ENCODE data around the gene NT5C1B.
A peak's percentile ranks its signal among the peaks of the same experiment; 100 is the strongest.

Gene NT5C1B

DNA sequence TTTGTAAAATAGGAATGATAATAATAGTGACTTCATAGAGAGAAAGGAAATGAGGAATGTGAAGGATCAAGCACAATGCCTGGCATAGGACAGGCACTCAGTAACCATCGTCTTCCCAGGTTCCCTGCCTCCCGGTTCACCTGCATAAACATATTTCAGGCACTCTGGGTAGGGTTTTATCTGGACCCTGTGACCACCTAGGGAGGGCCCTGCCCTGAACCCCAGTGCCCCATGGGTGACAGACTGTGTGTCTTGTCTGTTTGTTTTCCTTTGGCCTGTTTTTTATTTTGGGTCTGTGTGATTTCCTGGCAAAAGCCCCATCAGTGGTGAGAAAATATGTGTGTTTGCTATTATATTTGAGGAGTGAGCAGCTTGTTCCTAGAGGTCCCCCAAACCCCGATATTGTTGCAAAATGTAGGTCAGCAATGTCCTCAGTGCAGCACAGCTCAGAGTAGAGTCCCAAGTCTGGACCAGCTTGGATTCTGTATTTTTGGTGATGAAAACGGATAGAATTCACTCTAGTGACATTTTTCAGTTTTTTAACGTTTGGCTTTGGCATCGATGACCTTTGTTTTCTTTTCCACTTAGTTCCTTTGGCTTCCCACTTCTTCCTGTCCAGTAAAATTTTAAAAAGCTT lies 9.6 kb upstream of the NT5C1B start:
- DNase-seq: no peak

DNA sequence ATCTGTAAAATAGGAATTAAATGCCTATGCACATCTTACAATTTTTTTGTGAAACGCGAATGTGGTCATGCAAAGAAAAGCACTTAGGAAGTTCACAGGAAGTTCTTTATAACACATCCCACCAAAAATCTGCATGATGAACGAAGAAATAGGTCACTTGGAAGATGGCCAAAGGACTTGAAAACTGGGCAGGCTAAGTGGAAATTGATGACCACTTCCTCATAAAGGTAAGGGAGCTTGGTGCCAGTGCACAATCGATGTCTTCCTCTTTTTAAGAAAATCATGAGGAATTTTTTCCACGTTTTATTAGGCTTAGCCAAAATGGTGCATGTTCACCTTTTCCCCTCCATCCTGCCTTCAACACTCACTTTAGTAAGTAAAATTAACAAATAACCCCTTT lies 8.2 kb upstream of the NT5C1B start:
- no peak for DNase-seq

DNA sequence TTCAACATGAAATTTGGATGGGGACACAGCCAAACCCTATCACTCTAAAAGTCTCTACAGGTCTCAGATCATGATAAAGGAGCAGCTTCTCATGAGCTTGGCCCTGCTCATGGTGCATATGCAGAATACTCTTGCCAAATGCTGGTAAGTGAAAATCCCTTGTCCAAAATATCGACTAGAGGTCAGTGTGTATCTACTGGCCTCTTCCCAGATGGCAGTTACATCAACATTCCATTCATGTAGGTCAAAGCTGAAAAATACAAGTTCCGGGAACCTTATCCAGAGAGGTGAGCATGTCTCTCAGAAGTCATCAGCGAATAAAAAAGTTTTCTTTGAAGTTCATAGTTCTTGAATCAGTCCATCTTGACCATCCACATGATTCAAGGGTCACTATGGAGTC lies 7.6 kb upstream of the NT5C1B start:
- no peak for DNase-seq

DNA sequence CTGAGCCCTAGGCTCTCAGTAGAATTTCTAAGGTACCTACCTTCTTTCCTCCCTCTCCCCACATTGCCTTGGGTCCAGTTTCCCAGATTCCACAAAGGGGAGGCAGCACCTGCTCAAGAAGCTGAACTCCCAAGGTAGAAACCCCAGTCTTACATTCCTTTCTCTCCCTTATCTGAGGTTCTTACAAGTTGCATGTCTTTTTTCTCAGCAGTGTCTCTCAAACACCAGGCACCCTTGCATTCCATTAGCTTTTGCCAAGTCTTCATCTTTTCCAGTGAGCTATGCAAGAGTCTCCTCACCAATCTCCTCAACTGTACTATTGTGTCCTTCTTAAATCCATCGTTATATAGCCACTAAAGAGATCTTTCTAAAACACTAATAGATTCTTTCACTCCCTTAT lies 4.1 kb upstream of the NT5C1B start:
- DNase-seq: no peak

DNA sequence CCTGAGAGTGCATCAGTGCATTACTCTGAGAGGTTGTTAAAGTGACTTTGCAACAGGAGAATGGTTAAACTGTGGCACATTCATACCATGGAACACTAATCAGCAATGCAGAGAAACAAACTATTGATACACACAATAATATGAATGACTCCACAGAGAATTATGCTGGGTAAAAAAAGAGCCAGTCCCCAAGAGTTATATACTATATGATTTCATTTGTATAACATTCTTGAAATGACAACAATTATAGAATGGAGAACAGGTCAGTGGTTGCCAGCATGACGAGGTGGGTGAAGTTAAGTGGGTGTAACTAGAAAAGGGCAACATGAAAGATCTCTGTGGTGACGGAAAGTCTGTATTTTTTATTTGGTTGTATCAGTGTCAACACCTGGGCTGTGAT lies 3.0 kb upstream of the NT5C1B start:
- no peak for DNase-seq

DNA sequence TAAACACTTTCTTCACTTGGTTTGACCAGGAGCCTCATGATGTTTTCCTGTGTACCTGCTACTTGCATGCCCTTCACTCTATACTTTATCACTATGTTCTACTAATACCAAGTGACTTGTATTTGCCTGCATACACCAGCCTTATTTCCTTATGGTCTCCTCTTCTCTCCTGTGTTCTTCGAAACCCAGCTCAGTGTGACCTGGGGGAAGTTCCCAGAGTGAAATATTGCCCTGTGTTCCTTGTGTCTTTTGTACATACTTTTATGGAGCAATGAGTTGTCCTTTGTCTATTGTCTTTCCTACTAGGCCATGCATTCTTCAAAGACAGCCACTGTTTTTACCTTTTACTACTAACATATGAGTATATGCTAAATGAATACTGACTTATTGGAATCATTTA lies 567 bp downstream of the NT5C1B start:
- no peak for DNase-seq

DNA sequence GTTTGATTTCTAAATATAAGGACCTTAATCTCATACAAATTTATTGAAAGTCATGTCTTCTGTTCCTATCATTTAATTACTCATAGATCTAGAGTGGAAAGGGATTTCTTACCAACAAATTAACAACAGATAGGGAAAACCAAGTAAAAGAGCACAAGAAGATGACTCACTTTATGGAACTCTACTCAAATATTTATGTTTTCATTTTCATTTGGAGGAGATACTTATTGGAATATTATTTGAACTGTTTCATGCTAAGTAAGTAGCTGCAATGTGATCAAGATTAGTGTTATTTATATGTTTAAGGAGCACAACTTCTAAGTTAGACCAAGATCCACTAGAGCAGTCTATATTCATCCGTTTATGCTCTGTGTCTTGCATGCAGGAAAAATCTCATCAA lies 1.3 kb downstream of the NT5C1B start:
- no peak for DNase-seq

DNA sequence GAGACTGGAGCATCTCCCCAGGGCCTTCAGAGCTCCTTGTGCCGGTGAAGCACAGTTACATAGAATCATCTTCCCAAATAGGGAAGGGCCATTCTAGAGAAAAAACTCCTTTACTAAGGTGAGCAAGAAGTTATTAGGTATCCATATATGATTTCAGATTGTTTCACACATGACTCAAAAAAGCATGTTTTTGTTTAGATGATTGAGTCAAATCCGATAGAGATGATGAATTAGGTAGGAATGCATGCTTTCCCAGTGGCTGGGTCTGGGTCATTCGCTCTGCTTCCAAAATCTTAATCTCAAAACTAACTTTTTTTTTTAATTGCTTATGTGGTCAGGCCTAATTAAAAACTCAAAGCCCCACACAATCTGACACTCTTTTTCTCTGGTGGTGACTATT lies 3.8 kb downstream of the NT5C1B start:
- DNase-seq: no peak

DNA sequence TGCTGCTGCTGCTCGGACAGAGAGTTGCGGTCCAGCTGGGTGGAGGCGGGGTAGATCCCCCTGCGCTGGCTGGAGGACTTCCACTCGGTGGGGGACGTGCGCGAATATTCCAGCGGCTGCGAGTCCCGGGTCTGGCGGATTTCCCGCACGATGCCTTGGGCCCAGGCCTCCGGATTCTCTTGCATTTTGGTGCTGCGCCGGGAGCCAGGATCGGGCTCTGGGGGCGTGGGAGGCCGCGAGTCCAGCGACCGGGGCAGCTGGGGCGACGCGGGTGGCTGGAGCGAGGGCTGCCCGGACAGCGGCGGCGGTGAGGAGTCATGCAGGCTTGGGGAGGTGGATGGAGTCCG lies 4.8 kb downstream of the NT5C1B start:
- no peak for DNase-seq

DNA sequence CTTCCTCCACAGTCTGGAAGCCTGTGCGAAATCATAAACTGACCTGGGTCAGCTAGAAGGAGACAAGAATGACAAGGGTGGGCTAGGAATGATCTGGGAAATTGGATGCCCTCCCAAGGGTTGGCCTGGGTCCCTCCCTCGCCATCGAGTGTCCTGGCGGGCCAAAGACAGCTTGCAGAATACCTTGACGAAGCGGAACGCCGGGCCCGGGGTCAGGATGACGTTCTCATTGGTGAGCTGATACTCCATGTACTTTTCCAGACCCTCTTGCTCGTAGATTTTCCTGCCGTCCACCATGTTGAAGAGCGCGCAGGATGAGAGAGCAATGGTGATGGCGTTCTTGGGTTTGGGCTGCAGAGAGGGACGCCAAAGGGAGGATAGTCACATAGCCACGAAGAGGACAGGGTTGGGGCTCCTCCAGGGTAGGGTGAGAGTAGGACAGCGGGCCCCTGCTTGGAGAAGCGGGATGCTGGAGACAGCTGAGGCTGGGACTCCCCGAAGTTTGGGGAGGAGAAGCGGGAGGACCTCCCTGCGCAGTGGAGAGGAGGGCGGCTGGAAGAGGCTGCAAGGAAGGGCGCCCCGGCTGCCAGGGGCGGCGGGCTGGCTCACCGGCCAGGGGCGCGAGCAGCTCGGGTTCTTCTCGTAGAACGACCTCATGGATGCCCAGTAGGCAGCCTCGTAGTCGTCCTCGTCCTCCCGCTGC lies 5.3 kb downstream of the NT5C1B start:
- no peak for DNase-seq

DNA sequence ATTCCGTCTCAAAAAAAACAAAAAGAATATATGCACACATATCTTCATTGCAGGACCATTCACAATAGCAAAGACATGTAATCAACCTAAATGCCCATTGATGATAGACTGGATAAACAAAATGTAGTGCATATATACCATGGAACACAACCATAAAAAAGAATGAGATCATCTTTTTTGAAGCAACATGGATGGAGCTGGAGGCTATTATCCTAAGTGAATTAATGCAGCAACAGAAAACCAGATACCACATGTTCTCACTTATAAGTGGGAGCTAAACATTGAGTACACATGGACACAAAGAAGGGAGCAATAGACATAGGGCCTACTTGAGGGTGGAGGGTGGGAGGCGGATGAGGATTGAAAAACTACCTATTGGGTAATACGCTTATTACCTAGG lies 8.8 kb downstream of the NT5C1B start:
- DNase-seq: no peak

DNA sequence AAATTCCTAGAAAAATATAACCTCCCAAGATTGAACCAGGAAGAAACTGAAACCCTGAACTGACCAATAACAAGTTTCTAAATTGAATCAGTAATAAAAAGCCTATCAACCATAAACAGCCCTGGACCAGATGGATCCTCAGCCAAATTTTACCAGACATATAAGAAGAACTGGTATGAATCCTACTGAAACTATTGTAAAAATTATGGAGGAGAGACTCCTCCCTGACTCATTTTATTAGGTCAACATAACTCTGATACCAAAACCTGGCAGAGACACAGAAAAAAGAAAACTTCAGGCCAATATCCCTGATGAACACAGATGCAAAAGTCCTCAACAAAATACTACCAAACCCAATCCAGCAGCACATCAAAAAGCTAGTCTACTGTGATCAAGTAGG lies 11.3 kb downstream of the NT5C1B start:
- DNase-seq: no peak

DNA sequence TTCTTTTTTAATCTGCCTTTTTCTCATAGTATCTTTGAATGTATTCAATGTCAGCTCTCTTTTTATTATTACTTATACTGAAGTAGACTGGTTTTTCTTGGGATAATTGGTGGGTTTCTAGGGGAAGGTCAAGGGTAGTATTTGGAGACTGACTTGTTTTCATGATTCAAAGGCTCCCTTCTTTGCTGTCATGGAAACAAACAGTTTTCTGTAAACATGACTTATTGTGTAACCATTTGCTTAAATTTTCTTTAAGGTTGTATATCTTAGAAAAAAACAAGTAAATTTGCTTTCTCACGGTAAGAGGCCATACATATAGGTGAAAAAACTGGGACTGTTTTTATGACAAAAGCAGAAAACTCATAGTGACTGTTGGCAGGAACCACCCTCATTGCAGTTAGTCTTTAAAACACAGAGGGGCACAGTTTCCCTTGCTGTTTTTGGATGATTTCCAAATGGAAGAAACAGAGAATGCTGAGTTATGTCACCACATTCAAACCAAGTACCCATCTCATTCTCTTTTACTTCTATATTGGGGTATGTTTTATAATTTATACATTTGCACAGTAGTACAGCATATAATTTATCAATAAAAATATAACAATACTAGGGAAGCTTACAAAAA lies 23.1 kb downstream of the NT5C1B start:
- DNase-seq: peak; percentile 20

DNA sequence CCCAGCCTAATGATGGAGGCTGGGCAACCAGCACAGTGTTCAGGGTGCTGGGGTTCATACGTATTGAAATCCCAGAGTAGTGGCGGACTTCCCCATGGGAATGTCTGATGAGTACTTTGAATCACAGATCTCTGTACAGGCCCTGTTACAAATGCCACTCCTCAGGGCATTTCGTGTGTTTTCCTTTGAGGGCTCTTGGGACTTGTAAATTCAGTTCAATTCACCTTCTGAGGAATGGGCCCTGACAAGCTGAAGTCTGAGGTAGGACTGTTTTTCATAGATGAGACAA lies 28.6 kb downstream of the NT5C1B start:
- no peak for DNase-seq

DNA sequence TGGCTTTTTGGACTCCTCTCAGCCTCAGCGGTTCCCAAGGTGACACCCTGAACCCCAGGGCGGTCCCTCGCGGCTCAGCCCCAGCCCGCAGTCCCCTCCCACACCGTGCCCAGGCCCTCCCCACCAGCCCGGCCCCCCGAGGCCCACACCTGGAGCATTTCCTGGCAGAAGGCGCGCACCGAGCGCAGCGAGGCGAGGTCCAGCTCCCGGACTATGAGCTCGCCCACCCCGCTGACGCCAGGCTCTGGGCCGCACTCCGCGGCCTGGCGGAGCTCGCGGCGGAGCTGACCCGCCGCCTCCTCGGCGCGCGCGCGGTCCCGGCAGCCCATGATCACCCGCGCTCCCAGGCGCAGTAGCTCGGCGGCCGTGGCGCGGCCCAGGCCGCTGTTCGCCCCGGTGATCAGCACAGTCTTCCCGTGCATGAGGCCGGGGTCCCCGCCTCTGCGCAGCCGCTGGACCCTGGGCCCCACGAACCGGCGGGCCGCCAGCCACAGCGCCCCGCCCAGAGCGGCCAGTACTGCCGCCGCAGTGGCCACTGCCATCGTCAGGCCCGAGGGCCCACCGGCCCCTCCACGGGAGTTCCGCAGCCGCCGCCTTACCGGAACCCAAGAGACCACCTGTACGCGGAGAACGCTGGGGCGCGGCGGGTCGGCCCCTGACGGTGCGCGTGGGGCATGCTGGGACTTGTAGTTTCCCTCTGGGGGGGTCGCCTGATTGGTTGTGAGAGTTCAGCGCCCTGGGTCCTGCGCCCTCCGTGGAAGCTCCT lies 29.2 kb downstream of the NT5C1B start, which contains the start of gene RDH14:
RDH14 (minus strand) TSS at position 623 of the 766 bp plus-strand sequence; CDS start at position 542, 81 bp downstream.
- peak; percentile 97 for DNase-seq

DNA sequence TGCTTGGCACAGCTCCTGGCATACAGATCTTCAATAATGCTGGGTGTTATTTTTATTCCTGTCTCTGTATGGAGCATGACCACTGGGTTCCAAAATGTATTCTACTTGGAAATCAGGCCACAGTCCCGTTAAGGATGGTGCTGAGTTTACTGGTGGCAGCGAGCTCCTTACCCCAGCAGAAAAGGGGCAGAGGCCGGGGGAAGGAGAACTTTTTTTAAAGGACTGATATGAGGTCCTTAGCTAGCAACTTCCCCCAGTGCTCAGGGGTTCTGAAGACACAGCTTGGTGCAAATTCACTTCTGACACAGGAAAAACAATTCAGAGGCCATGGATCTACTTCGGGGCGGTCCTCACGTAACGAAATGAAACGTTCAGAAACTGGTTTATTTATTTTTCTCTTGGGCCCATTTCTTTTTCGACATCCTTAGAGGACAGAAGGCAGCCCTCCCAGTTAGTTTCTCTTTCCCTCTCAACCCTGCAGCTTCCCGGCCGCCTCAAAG lies 29.8 kb downstream of the NT5C1B start:
- no peak for DNase-seq

DNA sequence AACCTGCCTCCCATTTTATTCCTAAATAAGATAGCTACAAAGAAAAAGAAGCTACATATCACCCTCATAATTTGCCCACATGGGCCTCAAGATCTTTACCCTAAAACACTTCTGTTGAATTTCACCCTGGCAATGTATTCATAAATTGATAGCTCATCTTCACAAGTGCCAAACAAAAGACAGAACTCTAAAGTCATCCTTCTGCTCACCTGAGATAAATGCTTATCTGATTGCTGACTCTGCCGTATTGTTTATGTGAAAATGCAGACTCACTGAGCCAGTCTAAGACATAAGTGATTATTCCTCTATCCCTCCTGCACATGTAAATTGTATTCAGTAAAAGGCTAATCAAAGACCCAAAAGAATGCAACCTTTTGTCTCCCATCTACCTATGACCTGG lies 30.9 kb downstream of the NT5C1B start:
- DNase-seq: peak; percentile 53

DNA sequence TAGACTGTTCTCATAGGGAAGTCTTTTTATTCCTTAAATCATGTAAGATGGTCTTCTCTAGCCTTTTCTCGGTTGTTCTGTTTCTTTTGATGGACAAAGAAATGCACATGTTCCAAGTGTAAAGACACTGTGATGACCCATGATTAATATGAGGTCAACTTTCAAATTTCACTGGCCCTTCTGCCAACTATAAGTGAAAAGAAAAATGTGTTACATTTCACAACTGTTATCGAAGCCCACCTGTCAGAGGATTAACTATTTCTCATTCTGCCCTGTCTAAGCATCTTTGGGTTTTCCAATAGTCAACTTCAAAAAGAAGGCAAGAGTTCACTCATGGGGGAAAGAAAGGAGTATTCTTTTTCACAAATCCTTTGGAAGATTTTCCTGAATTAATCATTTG lies 32.2 kb downstream of the NT5C1B start:
- no peak for DNase-seq

DNA sequence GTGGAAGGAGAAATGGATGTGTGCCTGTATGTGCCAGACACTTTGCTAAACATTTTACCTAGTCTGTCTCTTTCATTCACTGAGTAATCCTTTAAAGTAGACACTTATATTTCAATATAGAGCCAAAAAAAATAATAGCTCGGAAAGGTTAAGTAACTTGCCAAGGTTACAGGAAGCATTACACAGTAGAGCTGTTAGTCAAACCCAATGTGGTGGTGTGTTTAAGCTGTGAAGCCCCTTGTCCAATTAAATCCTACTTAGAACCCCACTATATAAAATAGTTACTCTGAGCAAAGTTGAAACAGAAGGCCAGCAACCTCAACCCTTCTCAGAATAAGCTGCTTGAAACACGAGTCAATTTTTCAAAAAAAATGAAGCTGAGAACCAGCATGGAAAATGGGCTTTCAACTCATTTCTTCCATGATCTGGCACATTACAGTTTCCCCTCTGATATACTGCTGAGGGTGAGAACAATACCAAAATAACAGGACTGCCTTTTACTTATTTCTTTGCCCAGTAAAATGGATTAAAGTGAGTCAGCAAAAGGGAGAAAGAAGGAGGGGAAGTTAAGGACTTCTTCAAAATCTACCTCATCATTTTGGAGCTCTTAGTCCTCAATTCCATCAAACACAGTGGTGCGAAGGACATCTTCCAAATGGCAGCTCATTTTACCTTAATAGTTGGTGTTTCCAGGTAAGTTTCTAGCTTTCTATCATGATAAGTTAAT lies 36.9 kb downstream of the NT5C1B start:
- DNase-seq: no peak

DNA sequence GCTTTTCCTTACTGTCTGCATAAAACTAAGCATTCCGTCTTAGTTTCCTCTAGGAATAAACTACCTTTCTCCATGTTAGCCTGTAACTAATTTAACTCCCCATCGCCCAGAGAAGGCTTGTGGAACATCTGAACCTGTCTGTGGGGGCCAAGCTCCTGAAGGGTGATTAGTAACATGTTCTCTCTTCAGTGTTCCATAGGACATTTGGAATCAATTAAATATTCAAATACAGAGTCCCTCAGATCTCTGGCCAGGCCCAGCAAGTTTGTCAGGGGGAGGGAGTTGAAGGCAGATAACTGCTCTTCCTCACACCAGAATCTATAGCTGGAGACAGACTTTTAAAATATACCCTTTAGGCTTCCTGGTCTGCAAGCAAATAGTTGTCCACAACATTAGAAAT lies 37.7 kb downstream of the NT5C1B start:
- DNase-seq: no peak

DNA sequence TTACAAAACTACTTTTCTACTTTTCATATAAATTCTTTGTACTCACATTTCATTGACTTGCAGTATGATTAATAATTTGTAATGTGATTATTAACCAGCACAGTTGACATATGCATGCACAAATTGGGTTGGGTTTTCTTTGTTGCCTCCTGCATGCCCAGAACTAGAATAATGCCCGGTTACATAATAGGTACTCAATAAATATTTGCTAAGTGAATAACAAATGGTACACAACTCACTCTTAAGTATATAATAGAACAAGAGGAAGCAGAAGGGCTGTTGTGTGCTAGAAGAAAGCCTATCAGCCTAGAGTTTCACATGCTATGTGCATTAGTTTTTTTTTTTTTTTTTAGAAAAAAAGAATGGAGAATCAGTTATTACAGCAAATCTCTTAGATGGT lies 38.2 kb downstream of the NT5C1B start:
- DNase-seq: no peak

DNA sequence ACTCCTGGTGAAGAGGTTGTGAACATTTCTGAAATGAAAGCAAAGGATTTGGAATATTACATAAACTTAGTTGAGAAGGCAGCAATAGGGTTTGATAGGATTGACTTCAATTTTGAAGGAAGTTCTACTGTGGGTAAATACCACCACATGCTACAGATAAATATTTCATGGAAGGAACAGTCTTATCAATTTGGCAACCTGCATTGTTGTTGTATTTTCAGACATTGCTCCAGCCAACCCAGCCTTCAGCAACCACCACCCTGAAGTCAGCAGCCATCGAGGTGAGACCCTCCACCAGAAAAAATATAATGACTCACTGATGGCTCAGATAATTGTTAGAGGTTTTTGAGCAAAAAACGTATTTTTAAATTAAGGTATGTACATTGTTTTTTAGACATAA lies 38.9 kb downstream of the NT5C1B start:
- DNase-seq: peak; percentile 65

DNA sequence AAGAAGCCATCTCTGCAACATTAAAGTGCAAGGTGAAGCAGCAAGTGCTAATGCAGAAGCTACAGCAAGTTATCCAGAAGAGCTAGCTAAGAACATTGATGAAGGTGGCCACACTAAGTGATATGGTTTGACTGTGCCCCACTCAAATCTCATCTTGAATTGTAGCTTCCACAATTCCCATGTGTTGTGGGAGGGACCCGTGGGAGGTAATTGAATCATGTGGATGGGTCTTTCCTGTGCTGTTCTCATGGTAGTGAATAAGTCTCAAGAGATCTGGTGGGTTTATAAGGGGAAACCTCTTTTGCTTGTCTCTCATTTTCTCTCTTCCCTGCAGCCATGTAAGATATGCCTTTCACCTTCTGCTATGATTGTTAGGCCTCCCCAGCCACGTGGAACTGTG lies 40.3 kb downstream of the NT5C1B start:
- no peak for DNase-seq

Measured in hematopoietic multipotent progenitor cell treated with erythropoietin and hydrocortisone succinate and interleukin-3 and kit ligand, for 6 days (in vitro differentiated cells).